Measurements from ENCODE around the gene NT5DC1. TPM values are rescaled to one million over a fixed set of nuclear protein-coding genes. Genes with fewer than 3 reads are reported as not detected.

Gene NT5DC1
- total RNA-seq, 1 donor from 2014 or later: 3.4 TPM

GRCh38 chr6:116070616-116071389 lies 29.9 kb upstream of the NT5DC1 start:
- FAIRE-seq (no peak), DNase-seq (ENCODE audit: low read depth) (peak; percentile 84)
- TF ChIP-seq CTCF (IDR thresholded peaks at IDR 0.05; ENCODE audit: insufficient read depth, low read length, severe bottlenecking): no peak
- Histone ChIP-seq H3K36me3 (ENCODE audit: control insufficient read depth, insufficient read depth, low read length) (no peaks in the 10 kb centered on the region), H3K4me3 (ENCODE audit: low read depth, low read length) (no peak overlapping the region), H3K27me3 (ENCODE audit: control insufficient read depth, insufficient read depth, low read length) (no peaks in the 10 kb centered on the region)

GRCh38 chr6:116072368-116072767 lies 28.3 kb upstream of the NT5DC1 start:
- Histone ChIP-seq H3K4me3 (ENCODE audit: low read depth, low read length) (no peak overlapping the region), H3K36me3 (ENCODE audit: control insufficient read depth, insufficient read depth, low read length) (no peaks in the 10 kb centered on the region), H3K27me3 (ENCODE audit: control insufficient read depth, insufficient read depth, low read length) (no peaks in the 10 kb centered on the region)
- TF ChIP-seq CTCF (IDR thresholded peaks at IDR 0.05; ENCODE audit: insufficient read depth, low read length, severe bottlenecking): no peak
- peak; percentile 41 for DNase-seq (ENCODE audit: low read depth)
- FAIRE-seq: no peak

GRCh38 chr6:116073765-116074440 lies 26.8 kb upstream of the NT5DC1 start:
- H3K36me3 ChIP-seq (ENCODE audit: control insufficient read depth, insufficient read depth, low read length): no peaks in the 10 kb centered on the region
- FAIRE-seq (no peak), DNase-seq (ENCODE audit: low read depth) (peak; percentile 94)
- TF ChIP-seq CTCF (IDR thresholded peaks at IDR 0.05; ENCODE audit: insufficient read depth, low read length, severe bottlenecking): no peak
- H3K4me3 ChIP-seq (ENCODE audit: low read depth, low read length): no peak overlapping the region
- H3K27me3 ChIP-seq (ENCODE audit: control insufficient read depth, insufficient read depth, low read length): no peaks in the 10 kb centered on the region

- FAIRE-seq: no peak
- Histone ChIP-seq H3K4me3 (ENCODE audit: low read depth, low read length) (no peak overlapping the region), H3K36me3 (ENCODE audit: control insufficient read depth, insufficient read depth, low read length) (no peaks in the 10 kb centered on the region), H3K27me3 (ENCODE audit: control insufficient read depth, insufficient read depth, low read length) (no peaks in the 10 kb centered on the region)
- TF ChIP-seq CTCF (IDR thresholded peaks at IDR 0.05; ENCODE audit: insufficient read depth, low read length, severe bottlenecking): no peak
- DNase-seq (ENCODE audit: low read depth): peak; percentile 72
Observed at GRCh38 chr6:116074732-116075390, 25.8 kb upstream of the NT5DC1 start.

- DNase-seq (ENCODE audit: low read depth) (no peak), FAIRE-seq (no peak)
- no peaks in the 10 kb centered on the region for H3K27me3 ChIP-seq (ENCODE audit: control insufficient read depth, insufficient read depth, low read length)
- no peaks in the 10 kb centered on the region for H3K36me3 ChIP-seq (ENCODE audit: control insufficient read depth, insufficient read depth, low read length)
- H3K4me3 ChIP-seq (ENCODE audit: low read depth, low read length): no peak overlapping the region
- TF ChIP-seq CTCF (IDR thresholded peaks at IDR 0.05; ENCODE audit: insufficient read depth, low read length, severe bottlenecking): no peak
Observed at GRCh38 chr6:116078522-116078921, 22.1 kb upstream of the NT5DC1 start.
